HepG2 (cell line): ENCODE measurements around the gene SPAG4. TPM values are rescaled to one million over a fixed set of nuclear protein-coding genes. Genes with fewer than 3 reads are reported as not detected.

Experiments used
- ARHGAP35 ChIP-seq: sonication (generic); formaldehyde crosslinking; IDR thresholded peaks from 2 replicates; pipeline ENCODE4 v1.9.0; 2022; ENCODE audit warnings: mild to moderate bottlenecking, inconsistent platforms, moderate library complexity, missing genetic modification reagents, borderline replicate concordance
- FOSL2 ChIP-seq: sonication (generic); formaldehyde crosslinking; IDR thresholded peaks from 2 replicates; pipeline ENCODE4 v1.4.0; 2020; ENCODE audit warnings: missing genetic modification reagents
- GLI4 ChIP-seq: sonication (generic); formaldehyde crosslinking; IDR thresholded peaks from 2 replicates; pipeline ENCODE4 v1.5.1; 2020; ENCODE audit warnings: missing genetic modification reagents, mild to moderate bottlenecking, moderate library complexity, borderline replicate concordance
- HIVEP1 ChIP-seq: sonication (generic); formaldehyde crosslinking; IDR thresholded peaks from 2 replicates; pipeline ENCODE4 v1.4.0; 2020; ENCODE audit warnings: mild to moderate bottlenecking, missing genetic modification reagents
- HMGXB4 ChIP-seq, 2 experiments: sonication (generic) in 1 of 2; formaldehyde crosslinking in 1 of 2; IDR thresholded peaks; 2 replicates each; pipeline versions ENCODE4 v1.4.0 to v1.6.1; 2018 to 2020; ENCODE audit warnings: missing genetic modification reagents in 2 of 2, borderline replicate concordance in 1 of 2, low read depth in 1 of 2, mild to moderate bottlenecking in 1 of 2, missing biosample characterization in 1 of 2
- ISX ChIP-seq: sonication (generic); formaldehyde crosslinking; conservative IDR thresholded peaks from 2 replicates; pipeline ENCODE4 v1.5.0; 2020; ENCODE audit warnings: missing genetic modification reagents
- KDM1A ChIP-seq: IDR thresholded peaks from 2 replicates; pipeline ENCODE4 v1.6.1; 2016; ENCODE audit warnings: missing compliant biosample characterization
- NKX3-1 ChIP-seq: sonication (generic); formaldehyde crosslinking; IDR thresholded peaks from 2 replicates; pipeline ENCODE4 v1.5.0; 2020; ENCODE audit warnings: missing genetic modification reagents
- ONECUT2 ChIP-seq: sonication (generic); formaldehyde crosslinking; IDR thresholded peaks from 2 replicates; pipeline ENCODE4 v1.4.0; 2020; ENCODE audit warnings: missing genetic modification reagents
- PLSCR1 ChIP-seq: sonication (generic); formaldehyde crosslinking; IDR thresholded peaks from 2 replicates; pipeline ENCODE4 v1.5.0; 2020; ENCODE audit warnings: missing genetic modification reagents, mild to moderate bottlenecking, borderline replicate concordance
- RARA ChIP-seq: IDR thresholded peaks from 2 replicates; pipeline ENCODE4 v1.6.1; 2016; ENCODE audit warnings: missing genetic modification reagents, missing compliant biosample characterization
- SMC3 ChIP-seq: IDR thresholded peaks from 2 replicates; pipeline ENCODE4 v1.6.1; 2011; ENCODE audit warnings: low read length, improper control_type of control experiment
- SNAPC2 ChIP-seq: sonication (generic); formaldehyde crosslinking; IDR thresholded peaks from 2 replicates; pipeline ENCODE4 v1.8.1; 2022; ENCODE audit warnings: mild to moderate bottlenecking, missing genetic modification reagents
- SP1 ChIP-seq, 2 experiments: fragments of 450-650 bp in 1 of 2; sonication (generic) in 1 of 2; formaldehyde crosslinking in 1 of 2; IDR thresholded peaks; 2 replicates each; pipeline versions ENCODE4 v1.4.0 to v1.6.1; 2016 to 2020; ENCODE audit warnings: missing genetic modification reagents in 1 of 2
- SRSF1 ChIP-seq: fragments of 200-400 bp; formaldehyde crosslinking; optimal IDR thresholded peaks from 2 replicates; pipeline ENCODE3; 2017; ENCODE audit warnings: mild to moderate bottlenecking, low read depth, low read length, moderate library complexity
- ZBTB37 ChIP-seq: sonication (generic); formaldehyde crosslinking; IDR thresholded peaks from 2 replicates; pipeline ENCODE4 v1.4.0; 2020; ENCODE audit warnings: mild to moderate bottlenecking, missing genetic modification reagents
- ZNF124 ChIP-seq: sonication (generic); formaldehyde crosslinking; IDR thresholded peaks from 2 replicates; pipeline ENCODE4 v1.4.0; 2020; ENCODE audit warnings: missing genetic modification reagents
- ZNF18 ChIP-seq: sonication (generic); formaldehyde crosslinking; IDR thresholded peaks from 2 replicates; pipeline ENCODE4 v1.8.0; 2022; ENCODE audit warnings: mild to moderate bottlenecking, missing genetic modification reagents; ENCODE audit not compliant: insufficient replicate concordance
- ZNF580 ChIP-seq: IDR thresholded peaks from 2 replicates; pipeline ENCODE4 v1.6.1; 2016; ENCODE audit warnings: low read depth, borderline replicate concordance
- ZNF691 ChIP-seq: sonication (generic); formaldehyde crosslinking; IDR thresholded peaks from 2 replicates; pipeline ENCODE4 v1.4.0; 2020; ENCODE audit warnings: missing genetic modification reagents, low read depth, mild to moderate bottlenecking, borderline replicate concordance
- ZNF781 ChIP-seq: sonication (generic); formaldehyde crosslinking; IDR thresholded peaks from 2 replicates; pipeline ENCODE4 v1.5.1; 2020; ENCODE audit warnings: borderline replicate concordance, mild to moderate bottlenecking, missing genetic modification reagents; ENCODE audit errors: not compliant biosample characterization
- polyA plus RNA-seq, 8 experiments: library from polyadenylated mRNA; depleted of rRNA in 3 of 8; stranded (reverse) in 7 of 8; unstranded in 1 of 8; fragments of >200 nt; fragmentation: Illumina TruSeq in 4 of 8; extraction: Trizol in 4 of 8; gene quantifications; 2 replicates each; pipeline versions ENCODE4 v1.2.1 to v1.2.3, GENCODE V29; 2011 to 2016; ENCODE audit warnings: low read depth in 4 of 8, missing spikeins in 1 of 8, mixed read lengths in 1 of 8; ENCODE audit not compliant: insufficient read depth in 1 of 8
- total RNA-seq, 5 experiments: library from RNA; depleted of rRNA; stranded (reverse); fragments of >200 nt; fragmentation: Illumina TruSeq; extraction: Trizol; gene quantifications; 2 replicates each; pipeline ENCODE4 v1.2.3, GENCODE V29; 2016; ENCODE audit warnings: low read depth in 1 of 5

Gene SPAG4
- total and polyA plus RNA-seq, 2 of the 13 experiments (the other 11 are each of a cell fraction or from before 2014, with no cell fraction given), result 5.8 to 137 TPM

- no peak for TF ChIP-seq HIVEP1 (CRISPR knock-in tag)
- no peak for TF ChIP-seq KDM1A (CRISPR knock-in tag)
- no peak for TF ChIP-seq ZNF691 (CRISPR knock-in tag)
- no peak for TF ChIP-seq ISX (CRISPR knock-in tag)
- TF ChIP-seq ARHGAP35 (CRISPR knock-in tag), result no peak
- no peak for TF ChIP-seq ZBTB37
- TF ChIP-seq ZNF124, result no peak
- no peak for TF ChIP-seq SNAPC2 (CRISPR knock-in tag)
- TF ChIP-seq ZNF580, result no peak
- no peak for TF ChIP-seq ZNF18 (CRISPR knock-in tag)
- TF ChIP-seq ZNF781 (CRISPR knock-in tag), result no peak
- peak; percentile 74 for TF ChIP-seq SMC3
- TF ChIP-seq PLSCR1 (CRISPR knock-in tag), result no peak
- TF ChIP-seq GLI4 (CRISPR knock-in tag), result no peak
- TF ChIP-seq NKX3-1, result no peak
- TF ChIP-seq FOSL2 (CRISPR knock-in tag), result peak; percentile 20; the same call in 1 of the 2 replicates
- no peak for TF ChIP-seq SRSF1
- TF ChIP-seq RARA, result no peak
- peak in 1 of 2 experiments; percentile 61; a peak in 1 of 4 replicates for TF ChIP-seq HMGXB4 (CRISPR knock-in tag; IDR thresholded peaks at IDR 0.05; ENCODE audit: borderline replicate concordance in 1 of 2, low read depth in 1 of 2)
- no peak for TF ChIP-seq ONECUT2 (CRISPR knock-in tag)
- TF ChIP-seq SP1 (IDR thresholded peaks at IDR 0.05), result no peak
- TF ChIP-seq SP1 (CRISPR knock-in tag; IDR thresholded peaks at IDR 0.05), result no peak
These were observed 47.0 kb upstream of the SPAG4 start (continued) for GRCh38 chr20:35568645-35569044.
